COLO829 (cell line): ENCODE data around the gene SMAD5.
A peak's percentile ranks its signal among the peaks of the same experiment; 100 is the strongest.

Experiments
- DNase-seq: peaks from one replicate; pipeline ENCODE4 v3.0.0; 2012; ENCODE audit warnings: low spot score

The SMAD5 gene

GRCh38 chr5:136155761-136156160, 23.1 kb downstream of the SMAD5 start:
- no peak for DNase-seq

DNA sequence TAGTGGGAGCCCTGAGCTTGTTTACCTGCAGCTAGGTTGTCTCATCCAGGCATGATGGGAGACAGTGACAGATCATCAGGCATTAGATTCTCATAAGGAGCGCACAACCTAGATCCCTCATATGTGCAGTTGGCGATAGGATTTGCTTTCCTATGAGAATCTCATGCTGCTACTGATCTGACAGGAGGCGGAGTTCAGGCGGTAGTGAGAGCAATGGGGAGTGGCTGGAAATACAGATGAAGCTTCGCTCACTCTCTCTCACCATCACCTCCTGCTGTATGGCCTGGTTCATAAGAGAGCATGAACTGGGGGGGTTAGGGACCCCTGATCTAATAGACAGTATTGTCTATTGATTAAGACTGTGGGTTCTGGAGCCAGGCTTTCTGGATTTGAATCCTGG, 24.9 kb downstream of the SMAD5 start:
- DNase-seq: no peak

- no peak for DNase-seq
Observed at GRCh38 chr5:136159457-136159856, 26.8 kb downstream of the SMAD5 start.

- DNase-seq: no peak
Observed at GRCh38 chr5:136162008-136162407, 29.4 kb downstream of the SMAD5 start.

DNA sequence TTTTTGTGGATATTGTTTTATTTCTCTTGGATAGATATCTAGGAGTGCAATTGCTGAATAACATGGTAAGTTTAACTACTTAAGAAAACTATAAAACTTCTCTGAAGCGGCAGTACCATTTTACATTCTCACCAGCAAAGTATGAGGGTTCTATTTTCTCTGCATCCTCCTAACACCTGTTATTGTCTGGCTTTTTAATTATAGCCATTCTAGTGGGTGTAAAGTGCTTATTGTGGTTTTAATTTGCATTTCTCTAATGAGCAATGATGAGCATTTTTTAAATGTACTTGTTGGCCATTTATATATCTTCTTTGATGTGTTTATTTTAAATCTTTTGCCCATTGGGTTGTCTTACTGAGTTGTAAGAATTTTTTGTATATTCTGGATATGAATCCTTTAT, 31.6 kb downstream of the SMAD5 start:
- DNase-seq: no peak

- DNase-seq: no peak
Observed at GRCh38 chr5:136166909-136167308, 34.3 kb downstream of the SMAD5 start.

- no peak for DNase-seq
Observed at GRCh38 chr5:136169218-136169617, 36.6 kb downstream of the SMAD5 start.

GRCh38 chr5:136174021-136174659, 41.5 kb downstream of the SMAD5 start:
- peak; percentile 34 for DNase-seq

DNA sequence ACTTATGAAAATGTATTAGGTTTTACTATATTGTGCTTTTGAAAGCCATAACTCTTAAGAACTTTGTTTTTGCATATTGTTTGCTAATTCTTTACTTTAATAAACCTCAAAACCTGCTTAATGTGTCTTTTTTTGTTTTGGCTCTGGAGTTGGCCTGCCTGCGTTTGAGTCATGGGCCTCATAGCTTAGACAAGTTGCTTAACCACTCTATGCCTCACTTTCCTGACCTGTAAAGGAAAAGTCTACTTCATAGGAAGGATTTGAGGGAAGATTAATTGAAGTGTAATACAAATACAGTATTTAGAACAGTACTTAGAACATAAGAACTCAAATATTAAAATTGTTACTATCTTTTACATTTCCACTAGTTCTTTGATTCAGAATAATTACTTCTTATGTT, 50.0 kb downstream of the SMAD5 start:
- DNase-seq: no peak

- no peak for DNase-seq
Observed at GRCh38 chr5:136185974-136186665, 53.5 kb downstream of the SMAD5 start.

- no peak for DNase-seq
Observed at GRCh38 chr5:136186796-136187195, 54.2 kb downstream of the SMAD5 start.

DNA sequence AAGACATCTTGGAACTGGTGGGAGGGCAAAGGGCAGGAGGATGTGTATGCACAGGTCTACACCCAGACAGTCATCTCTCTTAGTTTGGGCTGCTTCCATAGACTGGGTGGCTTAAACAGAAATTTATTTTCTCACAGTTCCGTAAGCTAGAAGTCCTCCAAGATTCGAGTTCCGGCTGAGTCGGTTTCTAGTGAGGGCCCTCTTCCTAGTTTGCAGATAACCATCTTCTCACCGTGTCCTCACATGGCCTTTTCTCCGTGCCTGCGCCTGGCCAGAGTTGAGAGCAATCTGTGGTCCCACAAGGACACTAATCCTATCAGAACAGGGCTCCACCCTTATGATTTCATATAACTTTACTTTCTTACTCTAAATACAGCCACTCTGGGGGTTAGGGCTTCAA, 56.2 kb downstream of the SMAD5 start:
- DNase-seq: no peak

- no peak for DNase-seq
Observed at GRCh38 chr5:136190091-136190720, 57.6 kb downstream of the SMAD5 start.

DNA sequence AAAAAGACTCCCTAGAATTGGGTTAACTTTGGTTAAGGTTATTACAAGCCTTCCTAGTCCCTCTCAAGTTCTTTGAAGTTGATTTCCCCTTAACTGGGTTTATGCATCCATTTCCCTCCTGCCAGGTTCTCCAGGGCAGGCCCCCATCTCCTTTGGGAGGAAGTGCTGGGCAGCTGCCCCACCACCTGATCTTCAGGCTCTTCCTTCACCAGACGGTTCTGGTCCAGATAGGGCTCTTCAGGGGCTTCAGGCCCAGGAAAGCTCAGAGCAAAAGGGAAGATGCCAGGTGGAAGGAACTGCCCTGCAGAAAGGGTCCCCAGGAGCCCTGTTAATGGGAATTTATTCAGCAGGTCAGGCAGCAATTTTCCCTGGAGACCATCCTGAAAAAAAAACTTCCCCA, 58.3 kb downstream of the SMAD5 start:
- no peak for DNase-seq

DNA sequence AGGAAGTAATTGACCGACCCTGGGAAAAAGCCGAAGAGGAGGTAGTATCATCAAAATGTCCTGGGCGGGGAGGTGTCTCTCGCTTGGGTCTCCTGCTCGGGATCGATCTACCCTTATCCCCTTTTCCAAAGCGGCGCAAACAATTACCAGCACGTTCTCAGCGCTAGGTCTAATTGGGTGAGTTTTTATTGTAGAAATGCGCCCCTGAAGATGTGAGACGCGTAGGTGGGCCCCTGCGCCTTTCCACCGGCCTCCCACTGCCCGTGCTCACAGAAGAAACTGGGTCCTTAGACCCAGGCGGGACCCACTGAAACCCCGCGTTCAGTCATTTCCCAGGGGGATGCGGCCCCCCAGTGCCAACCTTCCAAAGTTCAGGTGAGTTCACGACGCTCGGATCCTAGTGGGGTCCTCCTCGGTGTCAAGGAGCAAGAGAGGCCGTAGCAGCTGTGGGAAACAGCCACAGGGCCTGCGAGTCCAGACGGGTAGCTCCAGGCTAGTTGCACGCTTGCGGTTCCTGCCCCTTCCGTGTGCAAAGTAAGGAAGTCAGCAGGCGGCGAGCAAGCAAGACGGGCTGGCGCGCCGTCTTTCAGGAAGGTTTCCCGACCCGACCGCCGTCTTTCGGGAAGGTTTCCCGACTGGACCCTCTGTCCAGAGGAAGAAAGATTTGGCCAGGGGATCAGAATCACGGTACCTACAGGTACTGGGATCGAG, 58.8 kb downstream of the SMAD5 start:
- DNase-seq: no peak

DNA sequence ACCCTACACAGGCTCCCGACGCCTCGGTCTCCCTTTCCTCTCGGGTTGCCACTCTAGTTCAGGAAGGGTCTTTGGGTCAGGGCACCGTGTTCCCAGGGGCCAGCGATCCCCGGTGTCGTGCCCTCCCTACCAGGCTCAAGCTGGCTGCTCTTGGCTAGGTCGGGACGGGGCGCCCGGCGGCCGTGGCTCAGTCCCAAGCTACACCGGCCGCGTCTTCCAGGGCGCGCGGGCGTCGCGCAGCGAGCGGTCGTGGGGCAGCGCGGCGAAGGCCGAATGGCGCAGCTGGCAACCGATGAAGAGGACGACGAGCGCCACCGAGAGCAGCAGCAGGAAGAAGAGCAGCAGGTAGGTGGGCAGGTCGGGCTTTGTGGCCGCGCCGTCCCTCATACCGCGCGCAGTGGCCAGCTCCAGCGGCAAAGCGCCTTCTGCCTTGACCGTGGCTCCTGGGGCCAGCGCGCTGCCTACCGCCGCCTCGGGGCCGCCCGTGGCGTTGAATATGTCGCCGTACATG, 59.4 kb downstream of the SMAD5 start:
- DNase-seq: no peak

DNA sequence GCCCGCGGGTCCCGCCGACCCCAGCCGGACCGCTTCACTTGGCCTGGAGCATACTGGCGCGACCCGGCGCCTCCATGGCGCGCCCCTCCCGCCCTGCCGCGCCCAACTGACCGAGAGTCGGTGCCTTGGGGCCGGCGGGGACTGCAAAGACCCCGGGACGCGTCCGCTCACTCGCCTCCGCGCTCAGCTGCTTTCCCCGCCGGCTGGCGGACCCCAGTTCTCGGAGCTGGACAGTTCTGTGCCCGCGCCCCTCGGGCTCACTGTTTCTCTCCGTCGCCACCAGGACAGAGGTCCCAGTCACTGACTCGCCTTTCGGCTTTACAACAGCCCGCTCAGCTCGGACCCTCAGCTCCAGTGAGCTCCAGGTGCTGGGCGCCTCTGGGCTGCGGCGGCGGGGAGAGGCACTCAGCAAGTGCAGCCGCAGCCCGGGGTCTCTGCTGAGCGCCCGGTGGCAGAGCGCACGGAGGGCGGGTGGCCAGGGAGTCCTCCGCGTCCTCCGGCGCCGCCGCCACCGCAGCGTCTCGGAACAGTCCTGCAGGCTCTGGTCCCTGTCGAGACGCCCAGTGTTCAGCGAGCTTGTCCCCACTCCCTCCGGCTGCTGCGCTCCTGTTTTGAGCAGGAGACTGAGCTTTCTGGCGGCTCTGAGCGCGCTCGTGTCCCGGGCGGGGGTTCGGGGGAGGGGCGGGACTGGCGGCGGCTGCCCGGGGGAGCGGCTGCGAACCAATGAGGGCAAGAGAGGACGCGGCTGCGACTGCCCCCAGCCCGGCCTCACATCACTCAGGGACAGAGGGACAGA, 60.1 kb downstream of the SMAD5 start, which contains the start of gene SMIM32:
TSS of gene SMIM32 (minus strand) at position 637 of the 796 bp plus-strand sequence. CDS start 638 bp downstream, outside the sequence.
- DNase-seq: no peak

DNA sequence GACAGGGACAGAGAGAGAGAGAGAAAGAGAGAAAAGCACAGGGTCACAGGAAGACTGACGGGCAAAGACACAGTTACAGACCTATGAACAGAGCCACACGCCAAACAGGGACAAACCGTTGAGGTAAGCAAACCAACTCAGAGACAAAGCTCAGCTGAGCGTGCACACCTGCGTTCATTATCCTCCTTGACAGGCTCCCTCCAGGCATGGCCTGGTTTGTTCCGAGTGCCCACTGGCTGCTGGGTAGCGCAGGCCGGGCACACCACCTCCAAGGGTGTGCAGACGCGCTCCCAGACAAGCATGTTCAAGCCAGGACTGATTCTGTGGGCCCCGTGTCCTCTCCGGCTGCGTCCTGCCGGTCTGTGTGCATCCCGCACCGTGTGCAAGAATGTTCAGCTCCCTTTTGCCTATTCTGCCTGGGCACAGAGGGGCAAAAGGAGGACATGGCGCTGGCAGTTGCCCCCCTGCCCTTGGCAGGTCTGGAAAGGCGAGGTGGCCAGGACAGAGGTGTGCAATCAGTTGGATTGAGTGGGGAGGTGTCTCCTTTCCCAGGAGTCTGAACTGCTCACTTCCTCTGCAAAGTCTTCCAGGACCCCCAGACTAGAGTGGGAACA, 60.8 kb downstream of the SMAD5 start:
- DNase-seq: no peak

GRCh38 chr5:136194576-136194975, 61.9 kb downstream of the SMAD5 start:
- DNase-seq: no peak

- peak; percentile 4 for DNase-seq
Observed at GRCh38 chr5:136195971-136196820, 63.6 kb downstream of the SMAD5 start.
